Activated T-cell treated with anti-CD3 and anti-CD28 coated beads, Interleukin-2, amount 50 U/mL, for 24 hours (primary cell): ENCODE data around the gene SRD5A3.

Source experiments
- DNase-seq: peaks from one replicate; pipeline ENCODE4 v3.0.0-alpha.2; 2020
- H3K27ac Mint-ChIP-seq: 2 replicates; pipeline ENCODE4 v1.8.0; 2020; ENCODE audit warnings: mild to moderate bottlenecking, mixed read lengths
- H3K27me3 Mint-ChIP-seq: 2 replicates; pipeline ENCODE4 v1.8.0; 2020; ENCODE audit warnings: mixed read lengths
- H3K36me3 Mint-ChIP-seq: 2 replicates; pipeline ENCODE4 v1.8.0; 2020; ENCODE audit warnings: low read depth, mixed read lengths
- H3K4me1 Mint-ChIP-seq: 2 replicates; pipeline ENCODE4 v1.8.0; 2020; ENCODE audit warnings: low read depth, mixed read lengths
- H3K4me3 Mint-ChIP-seq: 2 replicates; pipeline ENCODE4 v1.8.0; 2020; ENCODE audit warnings: mild to moderate bottlenecking, moderate library complexity, mixed read lengths
- H3K9me3 Mint-ChIP-seq: 2 replicates; pipeline ENCODE4 v1.8.0; 2020; ENCODE audit warnings: mixed read lengths

Gene SRD5A3

DNA sequence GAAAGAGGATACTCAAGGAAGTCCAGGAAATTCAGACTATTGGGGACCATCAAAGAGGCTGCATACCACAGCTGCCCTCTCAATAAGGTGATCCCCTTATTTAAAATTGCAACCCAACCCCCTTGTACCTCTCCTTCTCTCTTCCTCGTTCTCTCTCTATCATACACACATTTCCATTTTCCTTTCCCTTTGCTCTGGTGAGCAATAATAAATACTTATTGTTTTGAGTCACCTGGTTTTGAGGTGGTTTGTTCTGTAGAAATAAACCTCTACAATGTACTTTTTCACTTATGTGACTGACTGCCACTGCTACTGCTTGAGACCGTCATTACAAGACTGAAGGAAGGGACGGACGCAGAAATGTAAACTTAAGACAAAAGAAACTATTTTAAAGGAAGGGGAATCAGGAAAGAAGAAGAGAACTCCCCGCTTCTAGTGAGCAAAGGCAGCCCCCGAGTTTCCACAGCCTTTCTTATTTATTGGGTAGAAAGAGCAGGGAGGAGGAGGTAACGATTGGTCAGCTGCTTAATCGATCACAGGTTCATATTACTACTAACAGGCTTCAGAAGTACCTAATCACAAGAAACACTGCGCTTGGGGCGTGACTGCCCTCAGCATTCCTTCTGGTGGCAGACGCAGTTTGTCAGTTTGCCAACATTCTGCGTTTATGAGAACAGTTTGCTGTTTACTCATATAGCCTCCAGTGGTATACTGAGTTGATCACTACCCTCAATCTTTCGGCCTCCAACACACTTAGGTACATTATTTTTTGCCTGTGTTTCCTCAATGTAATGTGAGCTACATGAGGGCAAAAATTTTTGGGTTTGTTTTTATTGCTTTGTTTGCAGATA lies 32.8 kb downstream of the SRD5A3 start:
- Mint-ChIP-seq H3K4me1 (peaks cover 1% of the 10 kb centered on the region), H3K36me3 (no peaks in the 10 kb centered on the region), H3K9me3 (no peaks in the 10 kb centered on the region), H3K27ac (no peak overlapping the region), H3K27me3 (no peaks in the 10 kb centered on the region), H3K4me3 (no peak overlapping the region)
- DNase-seq: no peak

DNA sequence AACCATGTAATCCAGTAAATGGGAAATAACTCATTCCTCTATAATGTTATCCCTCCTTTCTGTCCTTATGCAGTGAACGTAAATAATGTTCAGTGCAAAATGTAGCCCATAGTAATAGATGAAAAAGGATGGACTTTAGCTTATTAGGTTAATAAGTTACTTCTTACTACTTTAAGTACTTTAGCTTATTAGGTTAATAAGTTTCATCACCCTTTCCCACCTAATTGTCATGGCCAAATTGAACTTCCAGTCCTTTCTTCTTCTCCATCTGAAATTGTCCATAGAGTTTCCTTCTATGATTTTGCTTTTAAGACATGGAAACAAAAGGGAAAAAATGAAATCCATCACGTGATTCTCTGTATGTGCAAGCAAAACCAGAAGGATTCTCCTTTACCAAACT lies 34.5 kb downstream of the SRD5A3 start:
- H3K4me1 Mint-ChIP-seq: peaks cover 7% of the 10 kb centered on the region
- H3K4me3 Mint-ChIP-seq: no peak overlapping the region
- DNase-seq: no peak
- no peaks in the 10 kb centered on the region for H3K36me3 Mint-ChIP-seq
- H3K27me3 Mint-ChIP-seq: no peaks in the 10 kb centered on the region
- H3K9me3 Mint-ChIP-seq: no peaks in the 10 kb centered on the region
- no peak overlapping the region for H3K27ac Mint-ChIP-seq

DNA sequence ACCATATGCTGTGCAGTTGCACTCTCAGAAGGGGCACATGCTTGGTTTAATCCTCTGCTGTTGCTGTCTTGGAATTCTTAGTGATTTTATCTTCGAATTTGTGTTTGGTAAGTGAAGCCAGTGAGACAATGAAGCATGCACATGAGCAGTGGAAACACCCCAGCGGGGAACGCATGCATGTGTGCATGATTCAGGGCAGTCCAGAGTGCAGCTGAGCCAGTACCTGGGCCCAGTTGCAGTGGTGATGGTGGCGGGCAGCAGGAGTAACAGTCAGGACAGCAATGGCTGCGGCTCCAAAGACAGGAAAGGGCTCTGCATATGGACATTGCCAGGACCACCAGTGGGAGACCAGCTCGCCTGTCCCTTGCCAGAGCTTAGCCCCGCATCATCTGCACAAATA lies 35.5 kb downstream of the SRD5A3 start:
- no peak for DNase-seq
- Mint-ChIP-seq H3K9me3 (no peaks in the 10 kb centered on the region), H3K27me3 (no peaks in the 10 kb centered on the region), H3K27ac (no peak overlapping the region), H3K4me3 (no peak overlapping the region), H3K36me3 (no peaks in the 10 kb centered on the region), H3K4me1 (peaks cover 13% of the 10 kb centered on the region)

DNA sequence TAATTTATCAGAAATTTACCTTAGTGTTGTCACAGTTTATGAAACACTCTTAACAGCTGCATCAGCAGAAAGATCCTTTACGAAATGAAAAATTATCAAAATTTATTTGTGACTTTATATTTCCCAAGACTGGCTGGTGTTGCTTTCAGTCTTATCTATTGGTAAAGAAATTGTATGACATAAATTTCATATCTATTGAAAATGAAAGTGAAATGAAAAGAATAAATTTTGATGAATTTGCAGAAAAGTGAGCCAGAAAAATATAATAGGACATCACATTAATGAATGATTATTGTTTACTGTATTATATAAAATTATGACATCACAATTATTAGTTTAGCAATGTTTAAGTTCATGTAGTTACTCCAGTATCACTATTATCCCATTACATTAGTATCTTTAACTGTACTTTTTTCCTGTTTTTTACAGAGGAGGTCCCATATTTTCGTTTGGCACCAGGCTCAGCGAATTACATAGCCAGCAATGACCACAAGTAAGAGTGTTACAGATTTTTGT lies 36.5 kb downstream of the SRD5A3 start:
- no peak for DNase-seq
- Mint-ChIP-seq H3K27me3 (no peaks in the 10 kb centered on the region), H3K36me3 (no peaks in the 10 kb centered on the region), H3K27ac (no peak overlapping the region), H3K4me3 (no peak overlapping the region), H3K9me3 (no peaks in the 10 kb centered on the region), H3K4me1 (peaks cover 22% of the 10 kb centered on the region)

DNA sequence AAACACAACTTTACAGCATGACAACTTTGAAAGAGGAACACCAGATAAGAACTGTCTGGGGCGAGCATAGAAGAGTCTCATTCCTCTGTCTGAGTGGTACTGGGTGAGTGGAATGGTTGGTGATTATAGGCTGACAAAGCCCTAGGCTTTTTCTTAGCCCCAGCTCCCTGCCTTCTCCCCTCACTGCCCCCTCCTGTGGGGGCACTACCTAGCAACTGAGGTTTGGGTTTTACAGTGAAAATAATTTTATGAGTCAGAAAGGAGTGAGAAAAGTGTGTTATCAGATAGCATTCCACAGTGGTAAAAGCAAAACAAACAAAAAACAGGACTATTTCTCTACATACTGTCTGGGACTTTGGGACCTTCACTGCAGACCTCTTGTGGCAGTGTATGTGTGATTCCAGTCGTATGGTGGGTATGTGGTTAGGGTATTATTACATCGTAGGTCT lies 39.2 kb downstream of the SRD5A3 start:
- no peak for DNase-seq
- Mint-ChIP-seq H3K36me3 (no peaks in the 10 kb centered on the region), H3K4me3 (no peak overlapping the region), H3K4me1 (peaks cover 22% of the 10 kb centered on the region), H3K27me3 (no peaks in the 10 kb centered on the region), H3K9me3 (no peaks in the 10 kb centered on the region), H3K27ac (peak overlapping the region; percentile 1)

DNA sequence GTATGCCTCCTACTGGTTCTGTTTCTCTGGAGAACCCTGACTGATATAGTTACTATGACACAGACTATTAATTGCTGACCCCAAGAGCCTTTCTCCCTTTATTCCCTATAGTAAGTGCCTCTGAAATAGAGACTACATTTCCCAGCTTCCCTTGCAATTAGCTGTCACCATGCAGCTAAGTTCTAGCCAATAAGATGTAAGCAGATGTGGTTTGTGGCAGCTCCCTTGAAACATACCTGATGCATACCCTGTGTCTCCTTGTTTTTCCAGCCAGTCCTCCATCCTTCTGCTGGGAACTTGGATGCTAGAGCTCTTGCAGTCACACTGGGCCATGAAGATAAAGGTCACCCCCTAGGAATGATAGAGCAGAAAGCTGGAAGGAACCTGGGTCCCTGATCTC lies 40.0 kb downstream of the SRD5A3 start:
- Mint-ChIP-seq H3K9me3 (no peaks in the 10 kb centered on the region), H3K4me3 (no peak overlapping the region), H3K36me3 (no peaks in the 10 kb centered on the region), H3K27ac (no peak overlapping the region), H3K27me3 (no peaks in the 10 kb centered on the region), H3K4me1 (peaks cover 22% of the 10 kb centered on the region)
- DNase-seq: no peak

DNA sequence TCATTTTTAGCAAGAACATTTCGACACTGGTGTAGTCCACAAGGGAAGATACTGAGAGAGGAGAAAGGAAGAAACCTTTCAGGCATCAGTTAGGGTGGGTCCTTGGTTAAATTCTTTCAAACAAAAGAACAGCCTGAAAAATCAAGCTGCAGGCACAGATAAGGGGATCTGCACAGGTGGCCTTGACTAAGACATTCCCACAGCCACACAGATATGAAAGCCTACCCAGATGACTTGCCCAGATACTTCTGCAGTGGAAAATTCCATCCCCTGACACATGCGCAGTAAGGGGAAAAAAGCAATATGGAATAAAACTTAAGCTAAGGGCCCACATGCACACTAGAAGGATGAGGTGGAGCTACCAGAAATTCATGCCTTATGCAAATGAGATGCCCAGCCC lies 40.8 kb downstream of the SRD5A3 start:
- Mint-ChIP-seq H3K36me3 (no peaks in the 10 kb centered on the region), H3K27ac (no peak overlapping the region), H3K4me3 (no peak overlapping the region), H3K4me1 (peaks cover 22% of the 10 kb centered on the region), H3K27me3 (no peaks in the 10 kb centered on the region), H3K9me3 (no peaks in the 10 kb centered on the region)
- no peak for DNase-seq

DNA sequence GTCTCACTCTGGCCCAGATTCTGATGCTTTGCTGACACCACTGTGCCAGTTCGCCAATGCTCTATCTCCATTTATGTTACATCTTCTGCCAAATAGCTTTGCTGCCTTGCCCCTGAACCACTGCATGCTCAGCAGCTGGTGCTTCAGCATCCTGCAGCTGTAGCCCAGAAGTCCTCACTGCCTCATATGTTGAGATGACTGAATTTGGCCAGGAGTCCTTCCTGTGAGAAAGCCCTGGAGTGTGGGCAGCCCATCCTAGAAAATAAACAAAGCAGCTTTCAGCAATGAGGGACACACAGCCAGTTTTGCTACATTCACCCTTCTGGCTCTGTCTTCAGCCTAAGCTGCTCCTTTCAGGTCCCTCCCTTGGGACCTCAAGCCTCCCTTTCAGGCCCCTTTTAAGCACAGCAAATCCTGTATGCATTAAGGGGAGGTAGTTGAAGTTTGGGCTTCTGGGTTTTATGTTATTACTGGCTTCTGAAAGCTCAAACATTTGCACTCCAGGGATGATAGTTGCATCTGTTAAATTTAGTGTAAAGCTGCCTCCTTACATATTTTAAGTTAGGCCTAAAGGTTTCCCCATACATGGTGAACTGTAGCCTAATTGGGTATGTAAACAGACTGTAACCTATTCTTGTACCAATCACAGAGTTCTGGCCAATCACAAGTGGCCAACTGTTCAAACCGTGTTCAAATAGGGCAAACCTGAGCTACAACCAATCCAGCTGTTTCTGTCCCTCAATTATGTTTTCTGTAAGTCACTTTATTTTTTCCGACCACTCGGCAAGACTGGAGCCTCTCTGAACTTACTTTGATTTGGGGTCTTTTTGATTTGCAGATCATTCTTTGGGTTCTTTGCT lies 47.6 kb downstream of the SRD5A3 start:
- Mint-ChIP-seq H3K27ac (no peak overlapping the region), H3K27me3 (no peaks in the 10 kb centered on the region), H3K9me3 (no peaks in the 10 kb centered on the region), H3K4me3 (no peak overlapping the region), H3K36me3 (peaks cover 27% of the 10 kb centered on the region), H3K4me1 (peaks cover 26% of the 10 kb centered on the region)
- no peak for DNase-seq

DNA sequence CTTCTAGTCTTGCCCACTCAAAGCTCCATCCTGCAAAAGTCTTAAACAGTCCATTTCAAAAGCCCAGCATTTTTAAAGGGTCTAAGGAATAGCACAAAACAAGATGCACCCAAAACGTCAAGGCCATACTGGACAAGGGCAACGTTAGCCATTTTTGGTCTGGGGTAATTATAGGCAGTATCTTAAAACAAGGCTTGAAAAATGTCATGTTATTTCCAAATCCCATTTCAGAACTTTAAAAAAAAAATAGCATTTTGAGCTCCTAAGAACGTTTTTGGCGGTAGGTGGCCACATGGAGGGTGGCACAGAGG lies 49.1 kb downstream of the SRD5A3 start:
- Mint-ChIP-seq H3K36me3 (peaks cover 35% of the 10 kb centered on the region), H3K4me1 (peaks cover 34% of the 10 kb centered on the region), H3K9me3 (no peaks in the 10 kb centered on the region), H3K27ac (peak overlapping the region; percentile 98), H3K4me3 (peak overlapping the region; percentile 91), H3K27me3 (no peaks in the 10 kb centered on the region)
- no peak for DNase-seq

DNA sequence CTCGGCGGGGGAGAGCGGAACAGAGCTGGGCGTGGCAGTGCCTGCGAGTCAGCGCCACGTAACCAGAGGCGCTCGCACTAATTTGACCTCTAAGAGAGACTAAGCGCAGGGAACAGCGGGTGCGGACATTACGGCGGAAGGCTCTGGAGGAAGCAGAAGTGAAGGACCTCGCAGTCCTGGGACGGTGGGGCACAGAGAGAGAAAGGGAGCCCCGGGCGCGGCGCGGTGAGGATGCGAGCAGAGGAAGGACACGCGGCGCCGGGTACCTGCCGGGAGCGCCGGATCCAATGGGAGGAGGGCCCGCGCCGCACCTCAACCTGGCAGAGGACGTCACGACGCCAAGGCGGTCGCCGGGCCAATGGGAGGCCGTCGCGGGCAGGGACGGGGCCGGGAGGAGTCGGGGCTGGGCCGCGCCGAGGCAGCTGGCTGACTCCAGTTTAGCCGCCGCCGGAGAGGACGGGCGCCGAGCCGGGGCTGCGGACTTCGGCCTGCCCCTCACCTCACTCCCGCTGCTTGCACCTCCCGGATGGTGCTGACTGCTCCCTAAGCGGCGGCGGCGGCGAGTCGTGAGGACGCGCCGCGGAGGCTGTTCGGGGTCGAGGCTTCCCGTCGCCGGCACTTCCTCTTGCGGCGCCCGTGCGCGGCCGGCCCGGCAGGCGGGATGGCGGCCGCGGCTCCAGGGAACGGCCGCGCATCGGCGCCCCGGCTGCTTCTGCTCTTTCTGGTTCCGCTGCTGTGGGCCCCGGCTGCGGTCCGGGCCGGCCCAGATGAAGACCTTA lies 49.7 kb downstream of the SRD5A3 start, which contains the start of gene TMEM165:
Gene TMEM165 (plus strand): TSS at position 429 of the 779 bp plus-strand sequence. CDS start 233 bp downstream, at position 662.
- Mint-ChIP-seq H3K4me1 (peaks cover 35% of the 10 kb centered on the region), H3K9me3 (no peaks in the 10 kb centered on the region), H3K36me3 (peaks cover 38% of the 10 kb centered on the region), H3K27ac (peak within 1 kb of the TSS; percentile 98), H3K27me3 (no peaks in the 10 kb centered on the region), H3K4me3 (peak within 1 kb of the TSS; percentile 91)
- peak; percentile 93 for DNase-seq

DNA sequence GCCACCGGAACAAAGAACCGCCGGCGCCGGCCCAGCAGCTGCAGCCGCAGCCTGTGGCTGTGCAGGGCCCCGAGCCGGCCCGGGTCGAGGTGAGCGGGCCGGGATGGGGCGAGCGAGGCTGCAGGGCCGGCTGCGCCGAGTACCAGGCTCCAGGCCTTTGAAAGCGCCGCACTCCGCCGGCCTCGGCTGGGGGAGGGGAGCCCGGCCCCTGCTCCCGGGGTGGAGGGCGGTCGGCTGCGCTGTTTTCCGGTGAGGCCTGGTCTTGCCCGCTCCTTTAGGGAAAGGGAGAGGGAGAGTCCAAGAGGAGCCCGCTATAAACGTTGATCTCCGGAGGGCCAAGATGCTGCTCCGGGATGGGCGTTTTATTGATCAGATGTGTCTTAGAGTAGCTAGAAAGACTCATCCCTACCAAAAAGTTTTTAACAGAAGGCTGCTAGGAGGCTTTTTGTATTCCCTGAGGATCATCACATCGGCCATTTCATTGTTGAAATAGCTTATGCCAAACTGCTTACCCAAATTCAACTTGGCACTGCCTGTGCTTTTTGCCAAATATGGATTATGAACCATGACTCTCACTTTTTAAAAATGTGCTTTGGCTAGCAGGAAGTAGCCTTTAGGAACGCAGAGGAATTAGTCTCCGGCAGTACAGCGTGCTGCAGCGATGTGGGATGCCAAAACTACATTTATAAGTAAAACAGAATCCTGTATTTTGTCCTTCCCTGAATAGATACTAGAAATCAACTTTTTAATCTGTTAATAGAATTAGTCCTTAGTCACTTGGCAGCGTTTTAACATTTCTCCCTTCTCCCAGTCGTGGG lies 50.5 kb downstream of the SRD5A3 start:
- H3K9me3 Mint-ChIP-seq: no peaks in the 10 kb centered on the region
- H3K27me3 Mint-ChIP-seq: no peaks in the 10 kb centered on the region
- H3K27ac Mint-ChIP-seq: peak overlapping the region; percentile 88
- DNase-seq: peak; percentile 62
- H3K36me3 Mint-ChIP-seq: peaks cover 46% of the 10 kb centered on the region
- H3K4me3 Mint-ChIP-seq: peak overlapping the region; percentile 91
- H3K4me1 Mint-ChIP-seq: peaks cover 42% of the 10 kb centered on the region

DNA sequence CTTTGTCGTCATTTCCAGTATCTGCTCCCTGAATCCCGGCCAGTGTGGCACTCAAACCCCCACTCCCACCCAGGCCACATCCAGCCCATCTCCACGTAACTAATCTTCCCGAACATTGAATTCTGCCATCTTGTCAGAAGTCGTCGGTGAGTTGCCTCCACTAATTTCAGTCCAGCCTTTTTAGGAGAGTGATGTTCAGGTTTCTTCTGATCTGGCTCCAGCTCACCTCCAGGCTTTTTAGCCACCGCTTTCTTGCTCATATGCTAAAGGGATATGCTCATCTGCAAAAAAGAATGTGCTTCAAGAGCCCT lies 51.0 kb downstream of the SRD5A3 start:
- Mint-ChIP-seq H3K36me3 (peaks cover 46% of the 10 kb centered on the region), H3K27ac (peak overlapping the region; percentile 88), H3K9me3 (no peaks in the 10 kb centered on the region), H3K4me3 (peak overlapping the region; percentile 91), H3K27me3 (no peaks in the 10 kb centered on the region), H3K4me1 (peaks cover 42% of the 10 kb centered on the region)
- no peak for DNase-seq

DNA sequence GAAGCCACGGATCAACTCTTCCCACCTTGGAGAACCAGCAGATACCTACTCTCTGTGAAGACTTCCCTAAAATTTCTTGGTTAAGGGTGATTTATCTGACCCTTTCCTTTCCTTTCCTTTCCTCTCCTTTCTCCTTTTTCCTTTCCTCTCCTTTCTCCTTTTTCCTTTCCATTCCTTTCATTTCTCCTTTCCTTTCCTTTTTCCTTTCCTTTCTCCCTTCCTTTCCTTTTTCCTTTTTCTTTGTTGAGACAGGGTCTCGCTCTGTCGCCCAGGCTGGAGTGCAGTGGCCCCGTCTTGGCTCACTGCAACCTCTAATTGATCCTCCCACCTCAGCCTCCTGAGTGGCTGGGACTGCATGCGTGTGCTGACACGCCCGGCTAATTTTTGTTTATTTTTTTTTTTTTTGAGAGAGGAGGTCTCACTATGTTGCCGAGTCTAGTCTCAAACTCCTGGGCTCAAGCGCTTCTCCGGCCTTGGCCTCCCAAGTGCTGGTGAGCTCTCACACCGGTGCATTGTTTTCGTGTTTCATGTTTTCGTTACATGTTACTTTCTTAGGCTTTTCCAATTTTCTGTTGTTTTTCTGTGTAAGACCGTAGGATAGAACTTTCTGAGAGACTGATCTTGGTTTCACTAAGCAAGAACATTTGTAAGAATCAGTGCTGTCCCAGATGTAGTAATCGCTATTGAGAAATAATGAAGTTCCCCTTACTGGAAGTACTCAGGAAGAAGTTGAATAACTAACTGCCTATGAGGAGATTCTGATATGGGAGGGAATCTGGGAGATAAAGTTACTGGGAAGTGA lies 51.7 kb downstream of the SRD5A3 start:
- H3K27me3 Mint-ChIP-seq: no peaks in the 10 kb centered on the region
- peak overlapping the region; percentile 88 for H3K27ac Mint-ChIP-seq
- H3K4me3 Mint-ChIP-seq: peak overlapping the region; percentile 91
- no peaks in the 10 kb centered on the region for H3K9me3 Mint-ChIP-seq
- no peak for DNase-seq
- H3K4me1 Mint-ChIP-seq: peaks cover 42% of the 10 kb centered on the region
- H3K36me3 Mint-ChIP-seq: peaks cover 46% of the 10 kb centered on the region
